ENCODE results near the gene KY. TPM values are rescaled to one million over a fixed set of nuclear protein-coding genes. Genes with fewer than 3 reads are reported as not detected.

KY gene
- polyA plus RNA-seq, 1 donor from 2014 or later: 1.7 TPM

DNA sequence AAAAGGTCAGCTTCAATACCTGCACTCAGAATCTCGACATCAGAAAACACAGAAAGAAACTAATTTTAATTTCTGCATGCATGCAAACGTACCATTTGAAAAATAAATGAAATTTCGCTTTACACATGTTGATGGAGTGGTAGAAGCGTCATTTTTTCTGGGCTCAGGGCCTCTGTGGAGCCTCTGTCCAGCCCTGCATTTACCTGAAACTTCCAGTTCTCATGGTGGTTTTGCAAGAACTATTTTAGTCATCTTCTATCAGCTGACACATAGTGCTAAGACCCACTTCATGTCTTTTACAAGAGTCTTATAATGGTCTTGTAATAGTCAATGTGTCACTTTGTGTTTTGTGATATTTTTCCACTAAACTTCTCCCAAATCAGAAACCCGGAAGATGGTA, 5.3 kb downstream of the KY start:
- H3K27me3 ChIP-seq (ENCODE audit: insufficient read depth, low read depth, low read length): peaks cover 8% of the 10 kb centered on the region
- no peak overlapping the region for H3K4me2 ChIP-seq (ENCODE audit: low read length)

GRCh38 chr3:134644731-134645514, 5.9 kb downstream of the KY start:
- Histone ChIP-seq H2AFZ (ENCODE audit: low read depth, low read length) (no peak overlapping the region), H3K9me3 (ENCODE audit: low read length) (no peaks in the 10 kb centered on the region), H3K4me3 (ENCODE audit: low read length) (no peak overlapping the region), H3K27me3 (ENCODE audit: insufficient read depth, low read depth, low read length) (peaks cover 2% of the 10 kb centered on the region), H3K9me2 (ENCODE audit: insufficient read depth, low read length) (no peaks in the 10 kb centered on the region), H3K27ac (ENCODE audit: low read length) (no peak overlapping the region), H3K79me2 (replicated peaks; ENCODE audit: insufficient read depth, low read length) (no peaks in the 10 kb centered on the region), H4K20me1 (ENCODE audit: insufficient read depth) (no peaks in the 10 kb centered on the region), H3K4me2 (ENCODE audit: low read length) (no peak overlapping the region), H3F3A (ENCODE audit: insufficient read depth, low read length, poor library complexity, severe bottlenecking) (no peaks in the 10 kb centered on the region), H3K9ac (ENCODE audit: low read length) (no peak overlapping the region), H3K36me3 (ENCODE audit: insufficient read depth, low read length) (no peaks in the 10 kb centered on the region)
- TF ChIP-seq SMC3 (conservative IDR thresholded peaks at IDR 0.05; ENCODE audit: poor library complexity) (no peak), POLR2AphosphoS5 (IDR thresholded peaks at IDR 0.05) (no peak), EP300 (conservative IDR thresholded peaks at IDR 0.05; ENCODE audit: poor library complexity, severe bottlenecking) (no peak), EZH2 (IDR thresholded peaks at IDR 0.05; ENCODE audit: borderline replicate concordance, insufficient read depth, low read length, poor library complexity, severe bottlenecking) (no peak), MXI1 (conservative IDR thresholded peaks at IDR 0.05; ENCODE audit: poor library complexity, severe bottlenecking) (no peak), CTCF (IDR thresholded peaks at IDR 0.05; ENCODE audit: poor library complexity, severe bottlenecking) (no peak)
- TF ChIP-seq, protein P1, sequence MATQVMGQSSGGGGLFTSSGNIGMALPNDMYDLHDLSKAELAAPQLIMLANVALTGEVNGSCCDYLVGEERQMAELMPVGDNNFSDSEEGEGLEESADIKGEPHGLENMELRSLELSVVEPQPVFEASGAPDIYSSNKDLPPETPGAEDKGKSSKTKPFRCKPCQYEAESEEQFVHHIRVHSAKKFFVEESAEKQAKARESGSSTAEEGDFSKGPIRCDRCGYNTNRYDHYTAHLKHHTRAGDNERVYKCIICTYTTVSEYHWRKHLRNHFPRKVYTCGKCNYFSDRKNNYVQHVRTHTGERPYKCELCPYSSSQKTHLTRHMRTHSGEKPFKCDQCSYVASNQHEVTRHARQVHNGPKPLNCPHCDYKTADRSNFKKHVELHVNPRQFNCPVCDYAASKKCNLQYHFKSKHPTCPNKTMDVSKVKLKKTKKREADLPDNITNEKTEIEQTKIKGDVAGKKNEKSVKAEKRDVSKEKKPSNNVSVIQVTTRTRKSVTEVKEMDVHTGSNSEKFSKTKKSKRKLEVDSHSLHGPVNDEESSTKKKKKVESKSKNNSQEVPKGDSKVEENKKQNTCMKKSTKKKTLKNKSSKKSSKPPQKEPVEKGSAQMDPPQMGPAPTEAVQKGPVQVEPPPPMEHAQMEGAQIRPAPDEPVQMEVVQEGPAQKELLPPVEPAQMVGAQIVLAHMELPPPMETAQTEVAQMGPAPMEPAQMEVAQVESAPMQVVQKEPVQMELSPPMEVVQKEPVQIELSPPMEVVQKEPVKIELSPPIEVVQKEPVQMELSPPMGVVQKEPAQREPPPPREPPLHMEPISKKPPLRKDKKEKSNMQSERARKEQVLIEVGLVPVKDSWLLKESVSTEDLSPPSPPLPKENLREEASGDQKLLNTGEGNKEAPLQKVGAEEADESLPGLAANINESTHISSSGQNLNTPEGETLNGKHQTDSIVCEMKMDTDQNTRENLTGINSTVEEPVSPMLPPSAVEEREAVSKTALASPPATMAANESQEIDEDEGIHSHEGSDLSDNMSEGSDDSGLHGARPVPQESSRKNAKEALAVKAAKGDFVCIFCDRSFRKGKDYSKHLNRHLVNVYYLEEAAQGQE (IDR thresholded peaks at IDR 0.05; ENCODE audit: borderline replicate concordance): no peak

More for the DNA sequence above, 5.3 kb downstream of the KY start:
- H3K9me3 ChIP-seq (ENCODE audit: low read length): no peaks in the 10 kb centered on the region
- TF ChIP-seq EZH2 (IDR thresholded peaks at IDR 0.05; ENCODE audit: borderline replicate concordance, insufficient read depth, low read length, poor library complexity, severe bottlenecking) (no peak), CTCF (IDR thresholded peaks at IDR 0.05; ENCODE audit: poor library complexity, severe bottlenecking) (no peak), RAD21 (conservative IDR thresholded peaks at IDR 0.05) (no peak), MXI1 (conservative IDR thresholded peaks at IDR 0.05; ENCODE audit: poor library complexity, severe bottlenecking) (no peak), POLR2AphosphoS5 (IDR thresholded peaks at IDR 0.05) (no peak), EP300 (conservative IDR thresholded peaks at IDR 0.05; ENCODE audit: poor library complexity, severe bottlenecking) (no peak), TAF1 (IDR thresholded peaks at IDR 0.05; ENCODE audit: low read depth) (no peak), SMC3 (conservative IDR thresholded peaks at IDR 0.05; ENCODE audit: poor library complexity) (no peak)
- TF ChIP-seq, protein P1 (IDR thresholded peaks at IDR 0.05; ENCODE audit: borderline replicate concordance): no peak
- H3K79me2 ChIP-seq (replicated peaks; ENCODE audit: insufficient read depth, low read length): no peaks in the 10 kb centered on the region
- no peaks in the 10 kb centered on the region for H3K36me3 ChIP-seq (ENCODE audit: insufficient read depth, low read length)
- no peaks in the 10 kb centered on the region for H4K20me1 ChIP-seq (ENCODE audit: insufficient read depth)
- no peak overlapping the region for H3K9ac ChIP-seq (ENCODE audit: low read length)
- H3K4me3 ChIP-seq (ENCODE audit: low read length): no peak overlapping the region
- no peak overlapping the region for H2AFZ ChIP-seq (ENCODE audit: low read depth, low read length)
- no peaks in the 10 kb centered on the region for H3K9me2 ChIP-seq (ENCODE audit: insufficient read depth, low read length)
- no peaks in the 10 kb centered on the region for H3F3A ChIP-seq (ENCODE audit: insufficient read depth, low read length, poor library complexity, severe bottlenecking)
- no peak overlapping the region for H3K27ac ChIP-seq (ENCODE audit: low read length)
